CD4-positive, alpha-beta T cell treated with Interferon gamma for 1 hour (primary cell): Measurements from ENCODE around the gene ALKBH8.
"Not testable (repeated sequence)": the region's sequence is repeated elsewhere in the genome, so short reads cannot be mapped to it uniquely, and the experiment has no call there.

Source experiments
- DNase-seq: peaks from one replicate; pipeline ENCODE4 v3.0.0-alpha.2; 2020

ALKBH8 gene

DNA sequence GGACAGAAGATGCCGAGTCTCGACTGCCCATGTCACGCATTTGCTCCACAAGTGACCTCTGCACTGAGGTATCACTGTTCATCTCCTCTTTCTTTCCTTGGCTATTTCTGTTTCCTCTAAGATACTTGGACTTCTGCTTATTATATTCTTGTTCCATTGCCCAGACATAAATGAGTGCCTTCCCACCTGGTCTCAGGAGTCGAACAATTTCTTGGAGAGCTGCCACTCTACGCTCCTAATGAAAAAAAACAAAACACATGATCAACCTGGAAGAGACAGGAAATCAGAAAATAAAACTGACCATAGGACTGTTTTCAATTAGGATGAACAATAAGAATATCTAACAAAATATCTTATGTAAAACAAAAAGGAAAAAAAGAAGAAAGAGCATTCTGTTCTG lies 60.6 kb downstream of the ALKBH8 start:
- no peak for DNase-seq

DNA sequence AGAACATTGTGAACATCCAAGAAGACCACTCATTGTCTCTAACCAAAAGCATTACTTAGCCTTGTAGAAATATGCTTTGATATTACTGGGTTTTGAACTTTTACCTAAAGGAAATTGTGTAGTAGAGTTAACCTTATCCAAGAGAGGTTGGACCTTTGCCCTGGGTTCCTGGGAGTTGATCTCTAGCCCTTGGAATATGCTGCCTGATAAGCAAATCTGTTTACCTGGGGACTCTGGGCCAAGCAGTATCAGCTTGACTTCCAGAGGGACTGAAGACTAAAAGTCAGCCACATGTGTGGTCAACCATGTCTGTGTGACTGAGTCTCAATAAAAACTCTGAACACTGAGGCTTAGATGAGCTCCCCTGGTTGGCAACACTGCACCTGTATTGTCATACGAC lies 63.8 kb downstream of the ALKBH8 start:
- DNase-seq, result no peak

DNA sequence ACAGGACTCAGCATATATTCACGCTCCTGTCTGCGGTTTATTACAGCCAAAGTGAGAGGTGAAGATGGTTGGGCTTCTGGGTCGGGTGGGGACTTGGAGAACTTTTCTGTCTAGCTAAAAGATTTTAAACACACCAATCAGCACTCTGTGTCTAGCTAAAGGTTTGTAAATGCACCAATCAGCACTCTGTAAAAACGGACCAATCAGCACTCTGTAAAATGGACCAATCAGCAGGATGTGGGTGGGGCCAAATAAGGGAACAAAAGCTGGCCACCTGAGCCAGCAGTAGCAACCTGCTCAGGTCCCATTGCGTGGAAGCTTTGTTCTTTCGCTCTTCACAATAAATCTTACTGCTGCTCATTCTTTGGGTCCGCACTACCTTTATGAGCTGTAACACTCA lies 68.2 kb downstream of the ALKBH8 start:
- DNase-seq, result not testable (repeated sequence)

DNA sequence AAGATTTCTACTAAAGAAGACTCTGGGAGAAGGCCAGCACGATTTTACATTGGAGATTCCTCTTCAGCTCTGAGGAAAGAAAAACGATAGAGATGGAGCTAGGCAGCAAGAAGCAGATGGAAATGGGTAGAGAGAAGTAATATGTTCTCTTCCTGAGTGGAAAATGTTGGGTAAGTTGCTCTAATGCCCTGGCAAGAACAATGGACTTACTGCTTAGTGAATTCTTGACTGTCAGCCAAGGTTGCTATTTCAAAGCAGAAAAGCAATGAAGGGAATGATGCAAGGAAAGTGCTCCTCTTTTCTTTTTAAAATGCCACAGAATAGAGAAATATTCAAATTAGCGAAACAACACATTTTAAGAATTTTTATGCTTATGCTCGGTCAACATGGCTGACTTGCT lies 69.5 kb downstream of the ALKBH8 start:
- no peak for DNase-seq

DNA sequence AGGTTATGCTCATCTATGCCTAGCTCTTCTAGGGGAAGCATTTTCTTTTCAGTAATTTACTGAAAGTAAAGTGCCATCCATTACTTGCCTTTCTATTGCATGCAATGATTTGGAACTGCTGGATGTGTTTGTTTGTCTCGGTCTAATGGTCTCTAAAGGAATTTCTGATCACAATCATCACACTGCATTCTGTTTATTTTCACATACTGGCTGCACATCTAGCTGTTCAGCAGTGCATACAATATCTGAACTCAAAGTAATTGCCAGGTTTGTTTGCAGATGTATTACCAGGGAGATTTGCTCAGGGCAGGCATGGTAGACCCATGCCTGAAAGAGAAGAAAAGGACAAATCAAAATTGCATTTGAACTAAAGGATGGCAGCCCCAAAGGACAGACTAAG lies 71.5 kb downstream of the ALKBH8 start:
- no peak for DNase-seq

DNA sequence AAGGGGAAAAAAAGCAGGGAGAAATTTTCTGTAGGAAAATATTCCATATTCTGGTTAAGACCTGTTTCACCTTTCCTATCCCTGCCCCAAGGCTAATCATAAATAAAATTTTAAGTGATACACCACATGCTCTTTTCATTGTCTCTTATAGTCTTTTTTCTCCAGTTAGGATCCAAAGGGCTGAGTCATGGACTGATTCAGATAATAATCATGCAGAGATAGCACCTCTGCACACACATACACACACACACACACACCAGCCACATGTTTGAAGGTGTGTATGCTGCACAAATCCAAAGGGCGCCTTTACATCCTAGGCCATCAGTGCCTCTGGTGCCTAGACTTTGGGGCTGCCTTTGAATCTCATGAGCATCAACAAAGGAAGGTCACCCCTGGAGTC lies 72.4 kb downstream of the ALKBH8 start:
- DNase-seq, result no peak

DNA sequence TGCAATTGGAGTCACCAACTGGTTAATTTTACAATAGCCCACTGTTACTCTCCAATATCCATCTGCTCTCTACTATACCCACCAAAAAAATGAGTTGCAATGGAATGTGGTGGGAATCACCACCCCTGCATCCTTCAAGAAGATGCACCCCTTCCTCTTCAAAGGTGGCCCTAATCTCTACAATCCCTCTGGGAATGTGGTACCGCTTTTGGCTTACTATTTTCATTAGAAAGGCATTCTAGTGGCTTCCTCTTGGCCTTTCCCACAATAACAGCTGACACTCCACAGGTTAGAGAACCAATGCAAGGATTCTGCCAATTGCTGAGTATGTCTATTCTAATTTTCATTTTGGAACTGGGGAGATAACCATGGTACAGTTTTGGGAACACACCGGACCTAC lies 74.7 kb downstream of the ALKBH8 start:
- DNase-seq, result no peak

DNA sequence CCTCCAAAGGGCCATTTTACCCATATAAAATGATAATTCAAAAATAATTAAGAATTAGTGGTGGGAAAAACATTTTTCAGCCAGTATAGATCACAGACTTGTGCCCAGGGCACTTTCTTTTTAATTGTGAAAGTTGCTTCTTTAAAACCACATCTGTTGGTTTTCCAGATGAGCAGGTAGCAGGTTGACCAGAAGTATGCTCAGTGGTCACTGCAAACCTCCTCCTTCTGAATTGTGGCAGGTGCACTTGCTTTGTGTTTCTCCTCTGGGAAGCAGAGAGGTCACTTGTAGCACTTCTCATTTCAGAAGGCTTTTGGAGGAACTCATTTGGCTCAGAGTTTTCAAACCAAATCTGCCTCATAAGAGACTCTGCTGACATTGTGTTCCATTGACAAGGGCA lies 83.3 kb downstream of the ALKBH8 start:
- DNase-seq, result no peak

DNA sequence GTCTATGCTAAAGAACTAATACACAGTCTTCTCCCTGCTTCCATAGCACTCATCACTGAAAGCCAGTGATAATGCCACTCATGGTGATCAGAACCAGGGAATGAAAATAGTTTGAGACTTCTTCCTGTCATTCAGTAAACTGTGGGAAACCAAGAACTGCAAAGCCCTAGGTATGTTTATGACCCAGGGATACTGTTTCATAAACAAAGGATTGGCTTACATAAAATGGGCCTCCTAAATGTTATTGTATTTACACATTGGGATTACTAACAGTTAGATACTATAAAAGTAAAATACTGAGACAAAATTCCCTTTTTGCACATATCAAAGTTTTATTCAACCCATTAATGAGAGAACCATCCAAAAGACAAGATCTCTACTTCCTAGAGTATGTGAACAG lies 86.6 kb downstream of the ALKBH8 start:
- no peak for DNase-seq

DNA sequence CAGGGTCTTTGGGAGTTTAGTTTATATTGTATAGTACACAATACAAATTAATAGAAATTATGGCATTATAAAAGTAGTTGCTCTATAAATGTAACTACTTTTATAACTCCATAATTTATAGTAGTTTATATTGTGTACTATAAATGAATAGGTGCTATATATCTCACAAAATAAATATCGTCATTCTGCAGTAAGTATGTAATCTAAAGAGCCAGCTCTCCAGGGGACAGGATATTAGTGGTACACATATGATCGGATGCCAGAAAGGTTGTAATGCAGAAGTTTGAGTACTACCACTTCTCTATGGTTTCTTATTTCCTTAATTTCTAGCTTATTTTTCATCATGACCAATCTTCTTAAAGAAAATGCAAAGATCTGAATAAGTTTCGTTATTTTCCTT lies 87.7 kb downstream of the ALKBH8 start:
- DNase-seq, result no peak

DNA sequence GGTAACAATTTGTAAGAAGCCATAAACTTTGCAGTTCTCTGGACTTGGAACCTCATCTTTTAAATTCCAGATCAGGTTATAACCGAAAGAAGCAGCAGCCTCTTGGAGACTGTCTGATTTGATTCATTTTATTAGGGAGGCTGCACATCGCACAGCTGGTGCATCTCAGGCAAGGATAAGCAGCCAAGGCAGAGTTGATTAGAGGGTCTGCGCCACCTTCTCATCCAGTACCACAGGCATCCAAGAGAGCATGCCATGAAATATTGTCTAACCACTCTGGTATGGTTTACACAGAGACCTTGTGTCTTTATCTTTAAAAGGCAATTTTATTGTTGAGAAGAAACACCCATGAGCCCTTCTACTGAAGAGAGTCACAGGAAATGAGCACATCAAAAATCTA lies 91.7 kb downstream of the ALKBH8 start:
- no peak for DNase-seq

DNA sequence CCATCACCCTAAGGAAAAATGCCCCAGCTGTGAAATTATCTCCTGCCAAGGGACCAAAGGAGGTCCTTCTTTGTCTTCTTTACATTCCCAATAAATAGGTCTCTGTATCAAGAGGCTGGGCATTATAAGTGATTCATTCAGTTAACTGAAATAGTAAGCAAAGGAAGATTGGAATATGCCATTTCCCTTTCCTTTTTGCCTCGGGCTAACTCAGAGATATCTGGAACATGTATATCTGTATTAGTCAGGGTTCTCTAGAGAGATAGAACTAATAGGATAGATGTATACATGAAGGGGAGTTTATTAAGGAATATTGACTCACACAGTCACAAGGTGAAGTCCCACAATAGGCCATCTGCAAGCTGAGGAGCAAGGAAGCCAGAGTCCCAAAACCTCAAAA lies 92.6 kb downstream of the ALKBH8 start:
- DNase-seq, result no peak

DNA sequence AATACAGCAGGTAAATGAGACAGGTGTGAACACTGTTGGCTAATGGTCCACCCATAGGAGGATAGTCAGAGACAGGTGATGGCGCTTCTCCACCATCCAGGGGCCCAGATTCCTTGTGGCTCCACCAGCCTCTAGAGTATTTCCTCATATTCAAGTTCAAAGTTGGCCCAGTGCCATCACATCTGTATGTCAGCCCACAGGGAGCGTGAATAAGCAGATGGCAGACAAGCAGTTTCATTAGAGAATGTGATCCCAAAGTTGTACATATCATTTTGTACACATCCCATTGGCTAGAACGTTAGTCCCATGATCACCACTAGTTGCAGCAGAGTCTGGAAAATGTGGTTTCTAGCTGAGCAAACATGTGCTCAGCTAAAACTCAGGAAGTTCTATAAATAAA lies 96.9 kb downstream of the ALKBH8 start:
- DNase-seq, result no peak

DNA sequence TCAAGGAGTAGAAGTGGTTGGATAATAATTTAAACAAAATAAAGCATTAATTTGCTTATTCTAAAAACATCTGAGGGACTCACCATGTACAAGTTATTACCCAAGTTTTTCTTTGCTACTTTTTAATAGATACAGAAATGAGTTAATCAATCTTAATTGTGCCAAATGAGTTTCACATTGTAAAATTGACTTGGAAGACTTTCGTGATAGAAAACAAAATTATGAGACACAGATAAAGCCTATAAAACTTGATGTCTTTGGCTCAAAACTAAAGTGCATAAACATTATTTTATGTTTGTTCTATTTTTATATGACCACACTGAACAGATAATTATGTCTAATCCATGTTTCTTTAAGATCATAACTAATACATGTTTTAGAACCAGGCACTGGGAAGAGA lies 97.8 kb downstream of the ALKBH8 start:
- DNase-seq, result no peak

DNA sequence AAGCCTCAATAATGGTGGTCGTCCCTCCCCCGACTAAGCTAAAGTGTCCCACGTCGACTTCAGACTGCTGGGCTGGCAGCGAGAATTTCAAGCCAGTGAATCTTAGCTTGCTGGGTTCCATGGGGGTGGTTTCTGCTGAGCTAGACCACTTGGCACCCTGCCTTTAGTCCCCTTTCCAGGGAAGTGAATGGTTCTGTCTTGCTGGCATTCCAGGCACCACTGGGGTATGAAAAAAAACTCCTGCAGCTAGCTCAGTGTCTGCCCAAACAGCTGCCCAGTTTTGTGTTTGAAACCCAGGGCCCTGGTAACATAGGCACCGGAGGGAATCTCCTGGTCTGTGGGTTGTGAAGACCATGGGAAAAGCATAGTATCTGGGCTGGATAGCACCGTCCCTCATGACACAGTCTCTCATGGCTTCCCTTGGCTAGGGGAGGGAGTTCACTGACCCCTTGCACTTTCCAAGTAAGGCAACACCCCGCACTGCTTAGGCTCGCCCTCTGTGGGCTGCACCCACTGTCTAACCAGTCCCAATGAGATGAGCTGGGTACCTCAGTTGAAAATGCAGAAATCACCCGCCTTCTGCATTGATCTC lies 99.2 kb downstream of the ALKBH8 start:
- DNase-seq, result not testable (repeated sequence)

DNA sequence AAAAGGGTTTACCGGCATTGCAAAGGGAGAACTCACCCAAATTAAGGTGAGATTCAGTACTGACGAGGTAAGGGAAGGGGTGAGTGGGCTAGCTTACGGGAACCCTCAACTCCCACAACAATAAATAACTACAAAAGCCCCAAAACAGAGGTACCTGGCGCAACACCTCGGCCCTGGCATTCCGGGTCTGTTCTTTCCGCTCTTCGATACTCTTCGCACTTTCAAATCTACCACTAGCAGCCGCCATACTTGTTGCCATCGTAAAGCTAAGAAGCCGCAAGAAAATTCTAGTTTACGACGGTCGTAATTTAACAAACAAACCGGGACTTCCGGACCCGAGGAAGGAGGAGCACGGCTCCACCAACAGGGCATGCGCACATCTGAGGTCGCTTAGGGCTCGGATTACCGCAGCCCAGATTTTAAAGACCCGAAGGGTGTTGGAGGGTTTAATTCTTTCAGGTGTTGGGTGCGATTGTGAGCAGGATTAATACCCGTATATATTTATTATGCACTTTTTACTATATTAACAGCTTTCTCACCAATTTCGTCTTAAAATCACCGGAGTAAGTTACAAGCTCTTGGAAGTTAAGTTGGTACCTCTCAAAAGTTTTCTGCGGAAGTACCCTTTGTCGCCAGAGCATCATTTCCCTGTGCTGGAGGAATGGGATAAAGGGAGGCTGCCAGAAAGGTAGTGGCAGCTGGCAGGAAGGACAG lies 107.8 kb downstream of the ALKBH8 start, which contains the start of gene CWF19L2:
Gene CWF19L2, minus strand, starts transcription at position 268 of the 714 bp plus-strand sequence. Its CDS starts 9 bp downstream, at position 259.
- peak; percentile 91 for DNase-seq

DNA sequence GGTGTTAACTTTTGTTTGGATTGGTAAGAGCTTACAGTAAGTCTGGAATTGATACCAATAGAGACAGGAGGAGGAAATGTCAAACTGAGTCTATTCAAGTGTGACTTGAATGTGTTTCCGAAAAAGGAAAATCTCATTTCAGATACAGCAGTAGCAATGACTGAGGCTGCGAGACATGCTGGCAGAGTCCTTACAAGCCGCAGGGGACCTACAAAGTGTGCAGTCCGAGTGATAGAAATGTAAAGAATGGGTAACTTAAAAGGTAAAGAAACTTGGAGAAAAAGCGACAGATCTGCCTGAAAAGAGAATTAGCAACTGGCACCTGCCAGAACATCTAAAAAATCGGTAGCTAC lies 108.4 kb downstream of the ALKBH8 start:
- DNase-seq, result no peak

DNA sequence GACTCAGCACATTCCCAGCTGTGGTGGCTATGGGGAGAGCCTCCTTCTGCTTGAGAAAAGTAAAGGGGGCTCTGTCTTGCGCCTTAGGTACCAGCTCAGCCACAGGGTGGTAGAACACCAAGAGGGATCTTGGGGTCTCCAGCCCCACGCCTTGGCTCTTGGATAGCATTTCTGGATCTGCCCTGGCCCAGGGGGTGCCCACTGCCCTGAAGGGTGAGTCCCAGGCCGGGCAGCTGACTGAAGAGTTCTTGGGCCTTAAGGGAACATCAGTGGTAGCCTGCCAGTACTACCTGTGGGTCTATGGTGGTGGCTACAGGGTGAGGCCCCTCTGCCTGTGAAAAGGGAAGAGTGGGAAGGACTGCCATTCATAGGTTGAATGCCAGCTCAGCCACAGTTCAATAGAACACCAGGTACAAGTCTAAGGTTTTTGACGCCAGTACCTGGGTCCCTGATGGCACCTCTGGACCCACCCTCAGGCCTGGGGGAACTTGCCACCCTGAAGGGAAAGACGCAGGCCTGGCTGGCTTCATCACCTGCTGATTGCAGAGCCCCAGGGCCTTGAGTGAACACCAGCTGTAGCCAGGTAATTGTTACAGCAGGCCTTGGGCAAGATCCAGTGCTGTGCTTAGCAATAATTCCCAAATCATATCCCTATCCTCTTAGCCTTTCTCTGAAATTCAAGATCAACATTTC lies 111.8 kb downstream of the ALKBH8 start:
- DNase-seq, result no peak
